Common myeloid progenitor, CD34-positive (primary cell): Measurements from ENCODE around the gene ATP6V1G3.

ENCODE experiments used
- CTCF ChIA-PET: fragments of 350-600 bp; sonication (Branson Sonifier 250); formaldehyde crosslinking; loops from one replicate; lab custom pipeline; 2021; ENCODE audit warnings: antibody characterized with exemption; lab: Charles Lee
- POLR2A ChIA-PET: fragments of 350-600 bp; sonication (Branson Sonifier 250); formaldehyde crosslinking; loops from one replicate; lab custom pipeline; 2021; ENCODE audit warnings: antibody characterized with exemption; lab: Charles Lee
- DNase-seq, 3 donors: peaks; one replicate each; pipeline versions ENCODE4 v3.0.0 to v3.0.0-alpha.2; 2013
- H3K27ac ChIP-seq, 2 experiments: 1 replicate in 1 of 2; 2 replicates in 1 of 2; pipeline ENCODE4 v1.7.0; 2013; ENCODE audit warnings: inconsistent platforms in 2 of 2, low read length in 2 of 2, mild to moderate bottlenecking in 2 of 2, low read depth in 1 of 2, moderate library complexity in 1 of 2; ENCODE audit not compliant: severe bottlenecking in 2 of 2, insufficient read depth in 1 of 2, poor library complexity in 1 of 2
- H3K27me3 ChIP-seq, 5 experiments: replicated peaks in 2 of 5; 1 replicate in 3 of 5; 2 replicates in 2 of 5; pipeline versions ENCODE4 v1.6.1 to v1.7.0; 2013; ENCODE audit warnings: low read length in 4 of 5, mild to moderate bottlenecking in 2 of 5, moderate library complexity in 2 of 5, inconsistent platforms in 1 of 5; ENCODE audit not compliant: insufficient read depth in 5 of 5, control insufficient read depth in 4 of 5
- H3K36me3 ChIP-seq, 4 experiments: 1 replicate in 2 of 4; 2 replicates in 2 of 4; pipeline versions ENCODE4 v1.6.1 to v1.7.0; 2013; ENCODE audit warnings: low read length in 3 of 4, control low read depth in 1 of 4, mild to moderate bottlenecking in 1 of 4; ENCODE audit not compliant: control insufficient read depth in 4 of 4, insufficient read depth in 4 of 4
- H3K4me1 ChIP-seq, 4 experiments: 1 replicate in 3 of 4; 2 replicates in 1 of 4; pipeline versions ENCODE4 v1.6.1 to v1.7.1; 2013; ENCODE audit warnings: low read length in 3 of 4, mild to moderate bottlenecking in 3 of 4, control low read depth in 1 of 4, inconsistent platforms in 1 of 4, moderate library complexity in 1 of 4; ENCODE audit not compliant: control insufficient read depth in 4 of 4, insufficient read depth in 4 of 4; ENCODE audit errors: control extremely low read depth in 1 of 4
- H3K4me3 ChIP-seq, 7 experiments: 1 replicate in 4 of 7; 2 replicates in 3 of 7; pipeline versions ENCODE4 v1.5.1 to v1.7.0; 2013; ENCODE audit warnings: mild to moderate bottlenecking in 7 of 7, low read length in 6 of 7, moderate library complexity in 6 of 7, inconsistent platforms in 2 of 7, low read depth in 2 of 7, control low read depth in 1 of 7; ENCODE audit not compliant: insufficient read depth in 4 of 7, control insufficient read depth in 1 of 7; ENCODE audit errors: extremely low read depth in 1 of 7
- H3K9me3 ChIP-seq, 5 experiments: 1 replicate in 4 of 5; 2 replicates in 1 of 5; pipeline versions ENCODE4 v1.6.1 to v1.7.1; 2013; ENCODE audit warnings: low read length in 4 of 5, mild to moderate bottlenecking in 2 of 5, inconsistent platforms in 1 of 5, low read depth in 1 of 5, moderate library complexity in 1 of 5; ENCODE audit not compliant: control insufficient read depth in 4 of 5, insufficient read depth in 2 of 5; ENCODE audit errors: control extremely low read depth in 1 of 5
- whole genome bisulfite sequencing: methylation state at CpG from one replicate; pipeline ENCODE4 v1.1.5; 2013; ENCODE audit not compliant: insufficient coverage; 5-methylcytosine and 5-hydroxymethylcytosine counted together

ATP6V1G3 gene

GRCh38 chr1:198498881-198499280 lies 41.6 kb downstream of the ATP6V1G3 start:
- CTCF ChIA-PET = interaction anchor here (0.8 kb wide), 1 partner anchor 12 kb away, joined by 3 read pairs; no protein-coding TSS in a partner anchor
- H3K36me3 ChIP-seq = no peaks in the 10 kb centered on the region
- H3K4me1 ChIP-seq = no peaks in the 10 kb centered on the region
- POLR2A ChIA-PET = no interaction called here
- peaks cover 0 to 3% (median 0%) of the 10 kb centered on the region in 5 experiments for H3K9me3 ChIP-seq
- WGBS = no CpG with 5 or more reads among the region's 1 CpG
- H3K27me3 ChIP-seq = no peaks in the 10 kb centered on the region
- DNase-seq = no peak
- no peak overlapping the region for H3K4me3 ChIP-seq
- no peak overlapping the region for H3K27ac ChIP-seq

GRCh38 chr1:198498103-198498385 lies 42.4 kb downstream of the ATP6V1G3 start:
- H3K36me3 ChIP-seq = no peaks in the 10 kb centered on the region
- 100% methylated on average over 1 of the region's 1 CpG for WGBS
- POLR2A ChIA-PET = no interaction called here
- H3K27me3 ChIP-seq = no peaks in the 10 kb centered on the region
- DNase-seq = no peak
- CTCF ChIA-PET = no interaction called here
- H3K27ac ChIP-seq = no peak overlapping the region
- H3K9me3 ChIP-seq = no peaks in the 10 kb centered on the region
- H3K4me3 ChIP-seq = no peak overlapping the region
- H3K4me1 ChIP-seq = no peaks in the 10 kb centered on the region

- H3K27ac ChIP-seq = no peak overlapping the region
- DNase-seq = no peak
Measured at GRCh38 chr1:198497326-198498102, 43.0 kb downstream of the ATP6V1G3 start.

GRCh38 chr1:198496216-198497143 lies 44.0 kb downstream of the ATP6V1G3 start:
- Histone ChIP-seq H3K27ac (no peak overlapping the region), H3K4me3 (no peak overlapping the region), H3K36me3 (no peaks in the 10 kb centered on the region), H3K9me3 (no peaks in the 10 kb centered on the region), H3K27me3 (no peaks in the 10 kb centered on the region), H3K4me1 (no peaks in the 10 kb centered on the region)
- CTCF ChIA-PET = interaction anchor here (0.8 to 1.3 kb wide), 3 partner anchors 15 to 398 kb away, joined by 3 read pairs; no protein-coding TSS in a partner anchor
- WGBS = 80% methylated on average over 3 of the region's 6 CpGs
- DNase-seq = no peak
- POLR2A ChIA-PET = no interaction called here

More at GRCh38 chr1:198497326-198498102, 43.0 kb downstream of the ATP6V1G3 start:
- no peaks in the 10 kb centered on the region for H3K27me3 ChIP-seq
- no peaks in the 10 kb centered on the region for H3K9me3 ChIP-seq
- H3K4me3 ChIP-seq = no peak overlapping the region
- no peaks in the 10 kb centered on the region for H3K36me3 ChIP-seq
- 93% methylated on average over 2 of the region's 3 CpGs for WGBS
- no peaks in the 10 kb centered on the region for H3K4me1 ChIP-seq
- ChIA-PET CTCF (no interaction called here), POLR2A (no interaction called here)

GRCh38 chr1:198495631-198496030 lies 44.8 kb downstream of the ATP6V1G3 start:
- H3K9me3 ChIP-seq = no peaks in the 10 kb centered on the region
- DNase-seq = no peak
- H3K4me1 ChIP-seq = no peaks in the 10 kb centered on the region
- no peaks in the 10 kb centered on the region for H3K27me3 ChIP-seq
- H3K4me3 ChIP-seq = no peak overlapping the region
- no peaks in the 10 kb centered on the region for H3K36me3 ChIP-seq
- no peak overlapping the region for H3K27ac ChIP-seq
- CTCF ChIA-PET = interaction anchor here (1.3 kb wide), 1 partner anchor 397 kb away, joined by 3 read pairs; no protein-coding TSS in a partner anchor
- whole genome bisulfite sequencing = 58% methylated on average over 2 of the region's 3 CpGs
- POLR2A ChIA-PET = no interaction called here

GRCh38 chr1:198494658-198495103 lies 45.8 kb downstream of the ATP6V1G3 start:
- CTCF ChIA-PET = no interaction called here
- WGBS = 96% methylated on average over 11 of the region's 13 CpGs
- no peaks in the 10 kb centered on the region for H3K4me1 ChIP-seq

GRCh38 chr1:198494139-198494538 lies 46.3 kb downstream of the ATP6V1G3 start:
- POLR2A ChIA-PET = no interaction called here
- CTCF ChIA-PET = no interaction called here
- H3K27me3 ChIP-seq = no peaks in the 10 kb centered on the region
- H3K36me3 ChIP-seq = no peaks in the 10 kb centered on the region
- no peaks in the 10 kb centered on the region for H3K9me3 ChIP-seq
- H3K27ac ChIP-seq = no peak overlapping the region
- H3K4me1 ChIP-seq = no peaks in the 10 kb centered on the region
- H3K4me3 ChIP-seq = no peak overlapping the region
- 100% methylated on average over 5 of the region's 5 CpGs for WGBS
- no peak for DNase-seq

More at GRCh38 chr1:198494658-198495103, 45.8 kb downstream of the ATP6V1G3 start:
- Histone ChIP-seq H3K27me3 (no peaks in the 10 kb centered on the region), H3K4me3 (no peak overlapping the region), H3K9me3 (no peaks in the 10 kb centered on the region), H3K27ac (no peak overlapping the region), H3K36me3 (no peaks in the 10 kb centered on the region)
- no peak for DNase-seq
- POLR2A ChIA-PET = no interaction called here
